T-helper 9 cell (primary cell): ENCODE data around the gene SKI.
"Not testable (repeated sequence)": the region's sequence is repeated elsewhere in the genome, so short reads cannot be mapped to it uniquely, and the experiment has no call there.

Experiments used
- DNase-seq: peaks from one replicate; pipeline ENCODE4 v3.0.0-alpha.2; 2020

SKI gene

DNA sequence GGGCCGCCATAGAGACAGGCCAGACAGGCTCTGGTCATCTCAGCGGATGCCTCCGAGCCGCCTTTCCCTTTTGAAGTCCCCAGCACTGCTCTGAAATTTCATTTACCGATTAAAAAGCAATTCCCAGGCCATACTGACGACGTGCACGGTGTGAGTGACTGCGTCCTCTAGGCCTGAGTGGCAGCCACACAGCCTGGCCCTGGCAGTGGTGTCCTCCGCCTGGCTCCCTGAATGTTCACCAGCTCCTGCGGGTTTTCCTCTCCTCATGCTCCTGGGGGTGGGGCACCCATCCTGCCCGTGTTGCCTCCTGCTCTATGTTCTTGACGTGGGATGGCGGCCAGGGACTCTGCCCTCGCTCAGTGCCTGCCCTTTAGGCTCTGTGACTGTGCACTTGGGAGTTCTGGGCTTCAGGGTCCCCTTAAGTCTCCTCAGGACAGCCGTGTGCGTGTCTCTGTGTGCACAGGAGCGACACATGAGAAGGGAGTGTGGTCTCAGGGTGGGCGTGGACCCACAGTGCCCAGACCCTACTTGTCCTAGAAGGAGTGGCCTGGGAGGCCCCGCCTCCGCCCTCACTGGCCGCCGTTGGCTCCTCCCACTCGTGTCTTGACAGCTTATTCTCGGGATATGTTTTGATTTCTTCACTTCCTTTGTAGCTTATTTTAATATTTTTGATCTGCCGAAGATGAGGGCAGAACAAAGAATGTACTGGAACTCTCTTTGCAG lies 3.6 kb downstream of the SKI start:
- DNase-seq: peak; percentile 73

DNA sequence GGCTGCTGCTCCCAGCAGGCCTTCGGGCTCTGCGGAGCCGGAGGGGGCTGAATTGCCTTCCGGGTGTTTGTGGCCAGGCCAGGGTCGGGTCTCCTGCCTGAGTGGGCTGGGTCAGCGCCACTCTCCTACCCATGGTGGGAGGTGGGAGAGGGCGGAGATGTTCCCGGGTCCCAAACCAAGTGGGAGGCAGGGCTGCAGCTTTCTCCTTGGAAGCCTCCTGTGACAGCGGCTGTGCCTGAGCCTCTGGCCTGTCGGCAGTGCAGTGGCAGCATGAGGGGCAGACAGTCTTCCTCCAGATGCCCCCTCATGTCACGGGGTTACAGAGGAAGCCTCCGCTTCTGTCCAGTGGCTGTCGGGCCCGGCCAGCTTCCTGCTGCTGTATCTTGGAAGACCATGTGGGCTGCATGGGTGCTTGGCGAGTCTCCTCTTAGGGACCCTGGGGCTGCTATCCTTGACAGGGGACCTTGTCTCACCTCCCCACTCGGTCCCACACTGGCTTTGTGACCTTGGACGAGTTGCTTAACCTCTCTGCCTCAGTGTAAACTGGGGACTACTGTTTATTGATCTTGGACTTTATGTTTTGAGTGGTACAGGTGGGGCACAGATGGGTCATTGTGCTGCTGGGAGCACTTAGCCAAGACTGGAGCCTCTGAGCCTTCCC lies 4.3 kb downstream of the SKI start:
- DNase-seq: no peak

DNA sequence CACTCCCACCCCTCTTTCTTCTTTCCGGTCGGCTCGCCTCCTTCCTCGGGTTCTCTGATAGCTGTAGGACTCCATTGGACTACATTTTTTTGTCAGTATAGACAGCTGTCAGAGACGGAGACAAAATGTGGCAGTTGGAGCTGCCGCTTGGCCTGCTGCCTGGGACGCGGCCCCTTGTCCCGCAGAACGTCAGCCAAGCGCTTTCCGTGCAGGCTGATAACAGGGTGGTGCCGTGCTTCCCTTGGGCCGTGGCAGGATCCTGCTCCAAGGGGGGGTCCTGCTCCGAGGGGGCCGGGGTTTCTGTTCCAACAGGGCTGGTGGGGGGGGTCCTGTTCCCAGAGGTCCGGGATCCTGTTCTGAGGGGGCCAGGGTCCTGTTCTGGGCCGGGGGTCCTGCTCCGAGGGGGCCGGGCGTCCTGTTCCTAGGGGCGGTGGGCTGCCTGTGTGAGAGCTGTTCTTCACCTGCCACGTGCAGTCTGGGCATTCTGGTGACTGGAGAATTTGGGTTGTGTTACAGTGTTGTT lies 4.9 kb downstream of the SKI start:
- no peak for DNase-seq

DNA sequence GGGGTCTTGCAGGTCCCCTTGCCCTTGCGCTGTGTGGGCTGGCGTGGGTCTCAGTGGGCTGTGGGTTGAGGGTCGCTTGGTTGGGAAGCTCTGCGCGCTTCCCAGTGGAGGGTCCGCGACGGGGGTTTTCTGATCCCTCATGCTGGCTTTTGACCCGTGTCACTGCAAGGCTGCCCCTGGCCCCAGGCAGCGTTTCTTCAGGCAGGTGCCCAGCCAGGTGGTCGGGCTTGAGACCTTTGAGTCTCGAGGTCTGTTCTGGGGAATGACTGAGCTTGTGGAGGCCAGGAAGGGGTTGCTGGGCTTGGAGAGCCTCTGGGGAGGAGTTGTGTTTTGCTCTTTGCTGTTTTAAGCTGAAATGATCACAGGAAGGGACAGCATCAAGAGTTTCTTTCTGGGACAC lies 5.3 kb downstream of the SKI start:
- DNase-seq: no peak

DNA sequence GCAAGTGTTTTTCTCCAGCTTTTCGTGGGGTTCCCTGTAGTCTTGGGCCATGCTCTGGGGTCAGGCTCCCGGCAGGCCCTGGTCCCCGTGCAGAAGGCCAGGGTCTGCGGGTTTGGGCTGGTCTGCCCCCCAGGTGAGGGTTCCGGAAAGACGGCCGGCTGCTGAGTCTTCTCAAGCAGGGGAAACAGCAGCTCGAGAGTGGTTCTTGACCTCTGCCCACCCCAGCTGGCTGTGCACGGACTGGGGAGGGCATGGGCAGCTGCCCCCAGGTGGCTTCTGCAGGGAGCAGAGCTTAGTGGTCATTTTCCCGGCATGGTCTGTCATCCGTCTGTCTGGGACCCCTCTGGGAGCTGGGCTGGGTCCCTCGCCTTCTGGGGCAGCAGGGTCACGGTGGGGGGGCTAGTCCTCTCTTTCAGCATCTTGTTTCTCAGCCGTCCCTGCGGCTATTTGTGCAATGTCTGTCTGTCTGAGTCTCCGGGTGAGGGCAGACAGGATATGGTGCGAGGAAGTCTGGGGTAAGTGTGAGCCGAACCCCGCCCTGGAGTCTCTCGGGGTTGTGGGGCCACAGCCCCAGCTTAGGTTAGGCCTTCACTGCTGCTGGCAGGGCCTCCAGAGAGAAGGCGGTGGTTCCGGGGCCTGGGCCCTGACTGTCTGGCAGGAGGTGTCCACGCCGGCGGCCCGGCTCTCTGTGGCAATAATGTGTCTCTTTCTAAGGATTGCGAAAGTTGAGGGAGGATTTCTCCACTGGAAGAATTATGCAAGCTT lies 6.1 kb downstream of the SKI start:
- peak; percentile 72 for DNase-seq

DNA sequence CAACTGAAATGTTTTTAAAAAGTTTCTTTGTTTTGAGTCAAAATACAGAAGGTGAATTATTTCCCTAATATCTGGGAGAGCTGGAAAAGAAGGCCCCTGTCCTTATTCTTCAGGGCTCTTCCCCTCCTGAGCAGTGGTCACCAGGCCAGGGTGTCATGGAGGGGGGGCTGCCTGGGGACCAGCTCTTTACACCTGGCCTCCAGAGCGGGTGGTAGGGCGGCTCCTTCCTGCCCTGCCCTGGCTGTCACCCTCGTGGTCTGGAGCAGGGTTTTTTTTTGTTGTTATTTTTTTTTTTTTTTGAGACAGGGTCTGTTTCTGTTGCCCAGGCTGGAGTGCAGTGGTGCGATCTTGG lies 6.6 kb downstream of the SKI start:
- DNase-seq: no peak

DNA sequence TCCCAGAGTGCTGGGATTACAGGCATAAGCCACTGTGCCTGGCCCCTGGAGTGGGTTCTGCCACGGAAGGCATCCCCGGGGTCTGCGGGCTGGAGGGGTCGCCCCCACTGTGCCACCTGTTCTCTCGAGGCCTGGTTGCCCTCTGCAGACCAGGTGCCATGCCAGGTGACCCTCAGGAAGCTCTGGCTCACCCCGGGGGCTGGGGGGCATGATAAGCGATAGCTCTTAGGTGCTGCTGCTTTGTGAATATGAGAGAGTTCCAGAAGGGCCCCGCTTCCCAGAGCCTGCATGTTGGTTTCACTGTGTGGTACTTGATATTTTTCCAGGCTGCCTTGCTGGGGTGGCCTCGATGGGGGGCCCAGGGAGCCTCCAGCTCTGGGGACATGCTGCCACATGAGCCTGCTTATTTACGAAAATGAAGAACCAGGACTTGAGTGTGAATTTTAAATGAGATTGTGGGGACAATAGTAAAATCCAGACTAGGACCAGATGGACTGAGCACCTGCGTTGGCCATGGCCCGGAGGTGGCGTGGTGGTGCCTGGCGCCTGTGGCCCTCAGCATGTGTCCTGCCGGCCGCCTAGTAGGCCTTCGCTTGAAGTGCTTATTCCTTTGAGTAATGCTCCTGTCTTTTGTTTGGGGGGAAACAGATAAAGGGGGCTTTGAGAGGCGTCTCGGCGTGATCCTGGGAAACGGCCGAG lies 7.3 kb downstream of the SKI start:
- no peak for DNase-seq

DNA sequence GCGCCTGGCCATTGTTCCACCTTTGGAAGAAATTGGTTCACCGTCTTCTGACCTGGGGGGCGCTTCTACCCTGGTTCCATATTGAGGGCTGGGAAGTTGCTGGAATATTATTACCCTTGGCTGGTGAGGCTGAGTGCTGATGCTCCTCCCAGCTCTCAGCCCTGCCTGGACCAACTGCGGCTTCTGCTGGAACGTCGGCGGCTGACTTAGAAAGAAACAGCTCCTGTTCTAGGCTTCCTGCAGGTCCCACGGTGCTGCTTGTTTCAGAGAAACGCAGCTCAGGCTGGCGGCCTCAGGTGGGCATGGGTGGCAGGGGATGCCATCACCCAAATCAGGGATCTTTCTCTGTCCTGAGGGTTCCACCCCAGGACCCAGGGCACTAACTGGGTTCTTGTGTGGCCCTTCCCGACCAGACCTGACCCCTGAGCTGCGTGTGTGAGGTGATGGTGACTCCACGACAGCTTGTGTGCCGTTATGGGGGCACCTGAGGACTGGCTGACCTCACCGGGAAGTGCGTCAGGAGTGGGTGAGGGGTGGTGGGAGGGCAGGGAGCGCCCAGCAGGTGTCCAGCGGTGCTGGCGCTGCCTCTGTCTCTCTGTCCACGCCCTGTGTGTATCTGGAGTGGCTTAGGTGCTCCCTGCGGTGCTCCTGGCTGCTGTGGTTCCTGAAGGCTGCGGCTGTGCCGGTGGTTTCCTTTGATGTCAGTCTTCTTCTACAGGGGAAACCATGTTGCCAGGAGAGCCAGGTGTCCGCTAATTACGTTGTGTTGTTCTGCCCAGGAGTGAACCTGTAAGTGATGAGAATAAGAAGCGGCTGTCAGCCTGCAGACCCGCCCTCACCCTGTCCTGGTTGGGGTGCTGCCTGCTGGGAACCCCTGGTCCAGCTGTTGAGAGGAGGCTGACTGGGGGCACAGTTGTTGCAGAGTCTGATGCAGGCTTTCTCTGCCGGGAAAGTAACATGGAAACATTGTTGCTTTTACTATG lies 8.9 kb downstream of the SKI start:
- peak; percentile 64 for DNase-seq

DNA sequence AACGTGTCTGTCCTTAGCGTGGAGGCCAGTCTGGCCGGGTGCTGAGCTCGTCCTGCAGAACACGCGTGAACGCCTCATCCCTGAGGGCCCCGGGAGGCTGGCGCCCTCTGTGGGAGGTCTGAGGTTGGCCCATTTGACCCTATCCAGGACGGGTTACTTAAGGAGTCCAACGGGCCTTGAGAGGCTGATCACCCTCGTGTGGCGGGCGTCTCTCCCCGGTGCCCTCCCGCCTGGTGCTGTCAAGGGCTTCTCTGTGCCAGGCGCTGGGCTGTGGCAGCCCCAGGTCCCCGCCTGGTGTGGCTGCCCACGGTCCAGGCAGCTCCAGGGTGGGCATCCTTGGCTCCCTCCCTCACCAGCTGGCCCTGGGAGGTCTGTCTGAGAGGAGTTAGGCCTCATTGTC lies 9.7 kb downstream of the SKI start:
- DNase-seq: no peak

DNA sequence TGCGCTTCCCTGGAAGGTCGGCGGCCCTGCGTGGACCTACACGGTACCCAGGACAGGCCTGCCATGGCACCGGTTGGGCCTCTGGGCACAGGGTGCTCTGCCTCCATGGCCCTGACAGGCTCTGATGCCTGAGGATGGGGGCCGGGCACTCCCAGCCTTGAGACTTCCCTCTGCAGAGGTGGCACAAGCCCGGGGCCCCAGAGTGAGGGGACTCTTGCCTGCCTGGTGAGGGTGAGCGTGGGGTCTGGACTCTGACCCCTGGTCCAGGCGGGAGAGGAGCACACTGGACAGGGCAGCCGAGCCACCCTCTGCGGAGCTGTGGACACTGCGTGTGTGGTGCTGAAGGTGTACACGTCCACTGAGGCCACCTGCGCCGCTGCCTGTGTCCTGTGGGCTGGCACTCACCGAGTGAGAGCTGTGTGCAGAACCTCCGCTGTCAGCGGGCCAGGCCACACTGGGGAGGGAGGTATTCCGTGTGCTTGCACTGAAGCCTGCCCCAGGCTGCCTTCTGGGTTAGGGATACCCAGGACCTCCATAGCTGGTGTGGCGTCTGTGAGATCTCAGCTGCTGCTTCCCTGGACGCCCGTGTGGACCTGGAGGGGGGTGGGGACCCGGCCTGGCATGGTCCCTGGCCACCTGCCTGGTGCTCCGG lies 10.4 kb downstream of the SKI start:
- DNase-seq: no peak

DNA sequence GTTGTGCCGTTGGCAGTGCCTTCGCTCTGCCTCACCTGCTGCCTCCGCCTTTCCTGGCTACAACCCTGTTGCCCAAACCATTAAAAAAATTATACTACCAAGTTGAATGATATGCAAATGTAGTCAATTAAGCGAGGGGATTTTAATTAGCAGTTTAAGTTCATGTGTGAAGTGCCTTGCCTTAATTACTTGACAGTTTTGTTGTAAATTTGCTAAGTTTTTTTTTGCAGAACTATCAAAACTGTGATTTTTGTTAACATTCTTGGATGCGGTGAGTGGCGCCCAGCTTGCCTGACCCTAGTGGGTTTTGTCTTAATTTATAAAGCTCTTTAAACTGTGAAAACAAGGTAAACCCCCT lies 10.9 kb downstream of the SKI start:
- DNase-seq: no peak

DNA sequence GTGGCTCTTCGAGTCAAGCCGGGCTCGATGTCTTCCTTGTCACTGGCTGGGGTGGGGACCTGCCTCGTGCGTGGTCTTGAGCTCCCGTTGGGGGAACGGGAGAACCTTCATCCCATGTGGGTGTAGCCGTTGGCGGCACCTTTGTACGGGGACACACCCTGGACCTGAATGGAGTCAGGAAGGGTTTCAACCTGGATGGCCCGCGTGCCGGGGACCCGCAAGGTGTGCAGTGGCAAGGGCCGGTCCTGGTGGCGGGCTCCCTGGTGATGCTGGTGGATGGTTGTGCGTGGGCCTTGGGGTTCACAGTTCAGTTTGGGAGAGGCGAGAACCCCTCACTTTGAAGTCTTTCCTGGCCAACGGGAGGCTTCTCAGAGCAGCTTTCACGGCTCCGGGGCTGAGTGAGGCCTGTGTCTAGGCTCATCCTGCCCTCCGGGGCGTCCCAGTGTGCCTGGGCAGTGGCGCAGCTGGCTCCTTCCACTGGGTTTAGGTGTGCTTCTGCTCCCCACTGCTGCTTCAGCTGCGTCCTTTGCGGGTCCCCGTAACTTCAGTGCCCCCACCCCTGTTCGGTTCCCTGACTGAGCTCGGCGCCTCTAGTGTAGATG lies 11.4 kb downstream of the SKI start:
- no peak for DNase-seq

DNA sequence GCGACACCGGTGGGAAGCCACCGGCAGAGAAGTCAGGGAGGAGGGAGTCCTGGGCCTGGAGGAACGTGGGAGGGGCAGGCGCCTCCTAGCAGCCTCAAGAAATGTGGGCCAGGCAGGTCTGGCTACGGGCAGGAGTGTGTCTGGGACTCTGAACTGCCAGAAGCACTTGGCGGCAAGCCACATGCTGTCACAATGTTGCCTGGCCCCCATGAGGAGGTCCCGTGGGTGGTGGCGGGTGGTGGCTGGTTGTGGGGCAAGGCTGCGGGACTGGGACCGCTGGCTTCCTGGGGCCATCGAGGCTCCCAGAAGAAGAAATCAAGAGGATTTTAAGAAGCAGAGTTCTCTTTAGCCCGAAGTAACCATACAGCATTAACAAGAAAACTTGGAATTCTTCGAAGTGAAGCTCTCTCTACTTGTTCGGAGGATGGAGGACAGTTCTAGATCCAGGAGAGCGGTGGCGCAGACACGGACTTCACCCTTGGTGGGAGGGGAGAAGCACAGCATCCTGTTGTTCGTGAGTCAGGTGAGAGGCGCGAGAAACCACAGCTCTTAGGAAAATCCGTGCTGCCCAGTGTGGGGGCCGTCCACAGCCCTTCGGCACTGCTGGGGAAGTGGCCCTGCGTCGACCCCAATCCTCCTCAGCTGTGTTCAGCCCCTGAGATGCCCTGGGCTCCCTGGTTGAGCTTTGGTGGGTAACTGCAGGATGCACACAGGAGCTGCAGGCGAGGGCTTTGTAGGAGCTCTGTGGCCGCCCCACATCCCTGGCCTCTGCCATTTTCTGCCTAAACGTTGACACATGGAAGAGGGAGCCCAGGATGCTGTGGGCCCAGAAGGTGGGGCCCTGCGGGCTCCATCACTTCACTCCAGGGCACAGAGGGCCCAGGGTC lies 12.4 kb downstream of the SKI start:
- DNase-seq: peak; percentile 34

DNA sequence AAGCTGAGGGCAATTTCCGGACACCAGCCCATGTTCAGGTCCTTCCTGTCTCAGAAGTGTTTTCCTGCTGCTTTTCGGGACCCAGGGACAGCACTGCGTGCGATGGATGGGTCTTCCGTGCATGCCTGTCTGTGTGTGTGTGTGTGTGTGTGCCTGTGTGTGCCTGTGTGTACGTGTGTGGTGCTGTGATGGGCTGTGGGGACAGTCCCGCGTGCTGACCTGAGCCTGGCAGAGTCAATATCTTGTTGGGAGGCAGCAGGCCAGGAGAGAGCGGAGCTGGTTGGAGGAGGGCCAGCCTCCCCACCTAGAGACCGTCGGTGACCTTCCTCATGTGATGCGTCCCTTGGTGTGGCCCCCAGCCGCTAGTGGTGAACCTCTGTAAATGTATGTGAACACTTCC lies 13.7 kb downstream of the SKI start:
- DNase-seq: no peak

DNA sequence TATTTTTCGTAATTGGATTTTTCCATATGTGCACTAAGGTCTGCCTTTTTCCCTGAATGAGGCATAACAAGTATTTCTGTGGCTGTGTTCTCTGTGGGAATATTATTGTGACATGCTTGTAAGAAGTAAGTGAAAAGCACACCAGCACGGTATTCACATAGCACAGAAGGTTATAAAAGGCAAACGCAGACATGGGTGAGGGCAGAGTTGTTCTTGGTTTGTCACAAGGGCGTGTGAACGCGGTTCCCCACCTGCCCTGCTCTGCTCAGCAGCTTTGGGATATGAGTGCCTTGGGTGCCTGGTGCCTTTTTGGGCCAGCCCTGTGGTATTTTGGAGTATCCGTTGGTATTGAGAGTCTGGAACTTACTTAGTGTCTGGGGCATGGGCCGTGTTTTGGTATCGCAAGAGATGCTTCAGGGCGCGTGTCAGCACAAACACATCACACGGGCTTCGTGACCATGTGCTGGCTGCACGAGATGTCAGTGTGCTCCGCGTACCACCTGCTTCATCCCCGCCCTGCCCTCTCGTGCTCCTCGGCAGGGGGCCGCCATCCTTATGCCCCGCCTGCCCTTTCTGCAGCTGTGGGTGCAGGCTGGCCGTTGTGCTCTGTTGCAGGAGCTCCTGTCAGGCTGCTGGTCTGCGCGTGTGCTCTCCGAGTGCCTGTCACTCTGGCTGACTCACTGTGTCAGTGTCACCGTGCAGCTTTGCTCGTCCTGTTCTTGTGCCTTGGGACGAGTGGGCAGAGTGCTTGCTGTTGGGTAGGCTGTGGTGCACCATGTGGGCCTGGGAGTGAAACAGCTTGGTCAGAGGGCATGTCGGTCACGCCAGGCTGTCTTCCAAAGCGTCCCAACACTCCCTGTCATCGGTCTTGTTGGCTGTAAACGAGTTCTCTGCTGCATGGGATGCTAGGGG lies 15.0 kb downstream of the SKI start:
- DNase-seq: no peak

DNA sequence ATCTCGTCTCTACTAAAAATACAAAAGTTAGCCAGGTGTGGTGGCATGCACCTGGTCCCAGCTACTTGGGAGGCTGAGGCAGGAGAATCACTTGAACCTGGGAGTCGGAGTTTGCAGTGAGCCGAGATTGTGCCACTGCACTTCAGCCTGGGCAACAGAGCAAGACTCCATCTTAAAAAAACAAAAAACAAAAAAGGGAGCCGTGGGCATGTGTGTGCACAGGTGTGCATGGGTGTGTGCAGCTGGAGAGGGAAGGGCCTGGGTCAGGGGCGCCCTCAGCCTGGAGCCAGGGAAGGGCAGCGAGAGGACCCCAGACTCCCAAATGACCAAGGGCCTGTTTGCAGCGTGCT lies 18.9 kb downstream of the SKI start:
- DNase-seq: not testable (repeated sequence)

DNA sequence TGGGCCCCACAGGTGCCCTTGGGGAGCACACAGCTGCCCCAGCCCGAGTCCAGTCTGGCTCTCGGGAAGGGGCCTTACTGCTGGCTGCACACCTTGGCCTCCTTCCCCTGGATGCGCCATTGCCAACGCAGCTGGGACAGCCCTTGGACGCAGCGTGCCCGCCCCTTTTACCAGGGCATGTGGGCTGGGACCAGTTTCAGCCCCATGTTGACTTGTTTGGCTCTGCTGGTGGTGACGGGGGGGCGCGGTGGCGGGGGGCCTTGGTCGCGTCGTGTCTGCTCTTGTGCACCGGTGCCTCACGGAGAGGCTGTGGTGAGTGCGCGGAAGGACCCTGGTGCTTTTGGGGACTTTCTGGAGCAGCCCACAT lies 19.6 kb downstream of the SKI start:
- DNase-seq: no peak

DNA sequence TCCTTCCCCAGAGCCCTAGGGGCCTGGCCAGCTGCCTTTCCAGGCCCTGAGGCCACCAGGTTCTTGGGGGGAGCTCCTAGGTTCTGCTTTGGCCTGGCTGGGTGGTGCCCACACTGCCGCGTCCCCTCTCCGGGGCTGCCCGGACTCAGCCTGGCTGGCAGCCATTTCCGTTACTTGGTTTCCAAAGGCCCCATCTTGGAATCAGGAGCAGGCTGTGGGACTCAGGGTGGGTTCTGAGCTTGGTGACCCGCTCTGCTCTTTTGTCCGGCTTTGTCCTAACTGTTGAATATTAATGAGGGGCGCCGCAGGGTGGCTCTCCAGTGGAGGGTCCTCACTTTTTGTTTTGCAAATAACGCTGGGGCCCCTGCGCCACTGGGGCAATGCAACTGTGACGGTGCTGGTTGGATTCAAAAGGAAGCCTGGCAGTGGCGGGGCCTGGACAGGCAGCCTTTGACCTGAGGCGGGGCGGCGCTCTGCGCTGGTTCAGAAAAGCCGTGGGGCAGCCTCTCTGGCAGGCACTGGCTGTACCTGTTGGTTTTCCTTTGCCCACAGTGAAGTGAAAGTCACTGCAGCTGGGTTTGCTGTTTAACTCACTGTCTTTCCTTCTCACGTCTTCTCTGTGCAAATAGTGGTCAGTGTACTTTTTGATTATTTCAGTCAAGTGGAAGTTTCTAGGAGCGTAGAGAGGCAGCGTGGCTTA lies 20.2 kb downstream of the SKI start:
- DNase-seq: no peak
